ENCODE data around the gene LZTFL1. TPM values are rescaled to one million over a fixed set of nuclear protein-coding genes. Genes with fewer than 3 reads are reported as not detected.

The LZTFL1 gene
- total RNA-seq (26.4 and 30.2 TPM in 2 replicates), polyA plus RNA-seq (21.7 and 26.0 TPM in 2 replicates)

- no peak for TF ChIP-seq CTCF (IDR thresholded peaks at IDR 0.05; ENCODE audit: low read depth, low read length)
- Histone ChIP-seq H3K27me3 (no peaks in the 10 kb centered on the region), H3K4me3 (peak within 1 kb of the TSS; percentile 97), H3K27ac (peak within 1 kb of the TSS; percentile 91), H3K4me1 (ENCODE audit: low read depth) (peaks cover 40% of the 10 kb centered on the region), H3K36me3 (no peaks in the 10 kb centered on the region), H3K9me3 (ENCODE audit: low read depth) (no peaks in the 10 kb centered on the region)
- peak; percentile 96 to 98 for DNase-seq (ENCODE audit: low read depth in 1 of 2, low spot score in 1 of 2)
Observed at GRCh38 chr3:45841757-45842491, at the start of gene LZTFL1. TSS of gene LZTFL1 (minus strand) at chr3:45842119. CDS start at chr3:45841991, 128 bp downstream.

GRCh38 chr3:45890405-45890804 lies 48.5 kb upstream of the LZTFL1 start:
- peaks cover 15% of the 10 kb centered on the region for H3K4me1 ChIP-seq (ENCODE audit: low read depth)
- H3K27me3 ChIP-seq = no peaks in the 10 kb centered on the region
- no peak for TF ChIP-seq CTCF (IDR thresholded peaks at IDR 0.05; ENCODE audit: low read depth, low read length)
- DNase-seq (ENCODE audit: low read depth in 1 of 2, low spot score in 1 of 2) = peak in 1 of 2 donors; percentile 60
- H3K4me3 ChIP-seq = no peak overlapping the region
- no peak overlapping the region for H3K27ac ChIP-seq
- H3K36me3 ChIP-seq = no peaks in the 10 kb centered on the region
- H3K9me3 ChIP-seq (ENCODE audit: low read depth) = no peaks in the 10 kb centered on the region

- Histone ChIP-seq H3K36me3 (no peaks in the 10 kb centered on the region), H3K27ac (no peak overlapping the region), H3K4me3 (no peak overlapping the region), H3K9me3 (ENCODE audit: low read depth) (no peaks in the 10 kb centered on the region), H3K4me1 (ENCODE audit: low read depth) (peaks cover 15% of the 10 kb centered on the region), H3K27me3 (no peaks in the 10 kb centered on the region)
- TF ChIP-seq CTCF (IDR thresholded peaks at IDR 0.05; ENCODE audit: low read depth, low read length) = no peak
- DNase-seq (ENCODE audit: low read depth in 1 of 2, low spot score in 1 of 2) = no peak
Observed at GRCh38 chr3:45889337-45889736, 47.4 kb upstream of the LZTFL1 start.

GRCh38 chr3:45887759-45888511 lies 46.0 kb upstream of the LZTFL1 start:
- no peaks in the 10 kb centered on the region for H3K9me3 ChIP-seq (ENCODE audit: low read depth)
- H3K36me3 ChIP-seq = no peaks in the 10 kb centered on the region
- H3K4me1 ChIP-seq (ENCODE audit: low read depth) = peaks cover 23% of the 10 kb centered on the region
- DNase-seq (ENCODE audit: low read depth in 1 of 2, low spot score in 1 of 2) = peak in 1 of 2 donors; percentile 30
- no peak for TF ChIP-seq CTCF (IDR thresholded peaks at IDR 0.05; ENCODE audit: low read depth, low read length)
- H3K27me3 ChIP-seq = no peaks in the 10 kb centered on the region
- no peak overlapping the region for H3K4me3 ChIP-seq
- peak overlapping the region; percentile 45 for H3K27ac ChIP-seq

GRCh38 chr3:45887285-45887684 lies 45.4 kb upstream of the LZTFL1 start:
- no peaks in the 10 kb centered on the region for H3K36me3 ChIP-seq
- H3K4me3 ChIP-seq = no peak overlapping the region
- peaks cover 29% of the 10 kb centered on the region for H3K4me1 ChIP-seq (ENCODE audit: low read depth)
- TF ChIP-seq CTCF (IDR thresholded peaks at IDR 0.05; ENCODE audit: low read depth, low read length) = no peak
- no peaks in the 10 kb centered on the region for H3K9me3 ChIP-seq (ENCODE audit: low read depth)
- peak overlapping the region; percentile 45 for H3K27ac ChIP-seq
- H3K27me3 ChIP-seq = no peaks in the 10 kb centered on the region
- no peak for DNase-seq (ENCODE audit: low read depth in 1 of 2, low spot score in 1 of 2)

Data from cardiac muscle cell (in vitro differentiated cells and primary cell).